K562 (cell line): ENCODE results near the gene N4BP2. TPM values are rescaled to one million over a fixed set of nuclear protein-coding genes. Genes with fewer than 3 reads are reported as not detected.

ENCODE experiments used
- DACH1 ChIP-seq: fragments of 450-650 bp; IDR thresholded peaks from 2 replicates; pipeline ENCODE4 v1.6.1; 2018; ENCODE audit not compliant: partially characterized antibody
- NR2F6 ChIP-seq: fragments of 450-650 bp; formaldehyde crosslinking; IDR thresholded peaks from 2 replicates; pipeline ENCODE4 v1.4.0; 2020; ENCODE audit warnings: mild to moderate bottlenecking
- PTRF ChIP-seq: fragments of 450-650 bp; IDR thresholded peaks from 2 replicates; pipeline ENCODE4 v1.6.1; 2016; ENCODE audit warnings: mild to moderate bottlenecking, missing genetic modification characterization, missing compliant biosample characterization
- RBM39 ChIP-seq: fragments of 200-400 bp; formaldehyde crosslinking; optimal IDR thresholded peaks from 2 replicates; pipeline ENCODE3; 2018; ENCODE audit warnings: low read depth, low read length
- SIN3A ChIP-seq, 2 experiments: fragments of 150-350 bp in 1 of 2; IDR thresholded peaks; 2 replicates each; pipeline ENCODE4 v1.6.1; 2011 to 2016; ENCODE audit warnings: borderline replicate concordance in 2 of 2, low read depth in 2 of 2, low read length in 2 of 2, mild to moderate bottlenecking in 2 of 2, moderate library complexity in 2 of 2; ENCODE audit not compliant: control insufficient read depth in 1 of 2
- TAF1 ChIP-seq: IDR thresholded peaks from 2 replicates; pipeline ENCODE4 v1.6.1; 2011; ENCODE audit warnings: mild to moderate bottlenecking, low read length, moderate library complexity; ENCODE audit not compliant: insufficient read depth, control insufficient read depth, severe bottlenecking; ENCODE audit errors: extremely low read depth
- TCF7 ChIP-seq: sonication (generic); IDR thresholded peaks from 2 replicates; pipeline ENCODE4 v1.6.1; 2016; ENCODE audit warnings: antibody characterized with exemption, borderline replicate concordance
- THRB ChIP-seq: fragments of 450-650 bp; formaldehyde crosslinking; conservative IDR thresholded peaks from 2 replicates; pipeline ENCODE4 v1.4.0; 2022; ENCODE audit warnings: mild to moderate bottlenecking, missing genetic modification characterization
- ZBTB1 ChIP-seq: sonication (generic); formaldehyde crosslinking; IDR thresholded peaks from 2 replicates; pipeline ENCODE4 v1.8.1; 2023; ENCODE audit warnings: missing genetic modification reagents, low read depth, mild to moderate bottlenecking, borderline replicate concordance
- ZNF354B ChIP-seq: fragments of 250-450 bp; sonication (Bioruptor Pico); IDR thresholded peaks from 2 replicates; pipeline ENCODE4 v1.4.0; 2020
- ZNF445 ChIP-seq: fragments of 250-450 bp; sonication (Bioruptor Pico); IDR thresholded peaks from 2 replicates; pipeline ENCODE4 v1.4.0; 2020; ENCODE audit warnings: low read depth, mild to moderate bottlenecking, moderate library complexity
- ZNF644 ChIP-seq: fragments of 200-800 bp; sonication (Bioruptor generic); IDR thresholded peaks from 2 replicates; pipeline ENCODE4 v1.6.1; 2016; ENCODE audit warnings: low read depth, missing genetic modification characterization, missing compliant biosample characterization
- ZNF695 ChIP-seq: fragments of 450-650 bp; formaldehyde crosslinking; IDR thresholded peaks from 2 replicates; pipeline ENCODE4 v1.4.0; 2020; ENCODE audit warnings: mild to moderate bottlenecking, moderate library complexity
- polyA plus RNA-seq, 8 experiments: library from polyadenylated mRNA; depleted of rRNA in 4 of 8; stranded (reverse) in 5 of 8; unstranded in 3 of 8; fragments of >200 nt; fragmentation: Nextera tagmentation in 2 of 8; fragmentation: Illumina TruSeq in 1 of 8; extraction: Ambion mirVana in 2 of 8; extraction: Trizol in 1 of 8; gene quantifications; 2 replicates each; pipeline versions ENCODE4 v1.2.1 to v1.2.3, GENCODE V29; 2011 to 2014; ENCODE audit warnings: inconsistent platforms in 1 of 8, missing spikeins in 1 of 8
- total RNA-seq, 7 experiments: library from RNA; depleted of rRNA in 6 of 7; stranded (reverse); fragments of >200 nt in 6 of 7; fragmentation: Illumina TruSeq in 2 of 7; extraction: Trizol in 2 of 7; gene quantifications; 2 replicates each; pipeline versions ENCODE4 v1.2.1 to v1.2.3, GENCODE V29; 2011 to 2021; ENCODE audit warnings: low replicate concordance in 1 of 7
- TF ChIP-seq, protein P1 (sequence below): fragments of 450-650 bp; IDR thresholded peaks from 2 replicates; pipeline ENCODE4 v1.6.1; 2018; ENCODE audit warnings: mild to moderate bottlenecking, low read depth; ENCODE audit not compliant: partially characterized antibody

The N4BP2 gene
- total and polyA plus RNA-seq, 9 of the 15 experiments (the other 6 are each of a cell fraction or from before 2014, with no cell fraction given): 2.7 to 12.6 (median 7.6) TPM

DNA sequence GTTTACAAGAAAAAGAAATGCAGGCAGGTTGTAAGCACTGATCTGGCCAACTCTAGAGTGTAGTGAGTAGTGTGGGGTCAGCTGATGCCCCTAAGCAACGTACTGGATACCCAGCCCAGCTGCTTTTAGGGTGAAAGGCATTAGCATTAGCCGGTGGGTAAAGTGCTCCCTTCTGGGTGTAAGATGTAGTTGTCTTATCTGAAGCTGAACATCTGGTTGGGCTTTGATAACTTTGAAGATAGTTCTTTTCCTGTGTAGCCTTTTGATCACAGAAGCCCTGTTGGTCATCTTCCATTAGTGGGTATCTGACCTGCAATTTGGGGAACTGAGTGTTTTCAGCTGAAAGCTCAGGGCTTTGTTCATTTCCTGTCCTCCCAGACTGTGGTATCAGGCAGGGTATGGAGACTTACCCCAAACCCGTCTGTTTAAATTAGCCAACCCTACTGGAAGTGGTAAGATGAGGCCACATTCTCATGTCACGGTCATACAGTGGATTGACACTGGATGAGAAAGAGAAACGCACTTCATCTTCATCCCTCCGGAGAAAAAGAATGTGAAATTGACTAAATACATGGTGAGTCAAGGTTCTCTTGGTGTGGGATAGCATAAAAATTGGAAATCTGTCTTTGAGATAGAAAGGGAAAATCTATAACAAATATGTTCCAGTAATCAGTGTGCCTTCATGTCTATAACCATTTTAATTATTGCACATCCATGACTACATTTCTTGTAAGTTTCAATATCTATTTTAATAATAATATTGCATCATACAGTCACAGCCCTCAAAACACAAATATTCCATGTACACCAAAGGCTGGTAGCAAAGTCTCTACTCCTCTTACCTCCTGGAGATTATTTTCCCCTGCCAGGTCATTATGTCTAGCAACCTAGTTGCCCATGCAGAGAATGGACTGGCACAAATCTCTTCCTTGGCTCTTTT lies 148.9 kb downstream of the N4BP2 start (continued):
- TF ChIP-seq THRB (CRISPR knock-in tag) (no peak), ZNF644 (no peak; the same call in 1 of the 2 replicates), ZNF354B (CRISPR knock-in tag) (no peak), ZBTB1 (CRISPR knock-in tag) (no peak), TAF1 (peak; percentile 64), NR2F6 (CRISPR knock-in tag) (no peak), SIN3A (IDR thresholded peaks at IDR 0.05; ENCODE audit: borderline replicate concordance in 2 of 2, control insufficient read depth in 1 of 2, low read depth in 2 of 2, low read length in 2 of 2) (no peak), DACH1 (peak; percentile 74), TCF7 (peak; percentile 91; the same call in 1 of the 2 replicates), ZNF445 (CRISPR knock-in tag) (no peak), PTRF (tag) (no peak), RBM39 (no peak), ZNF695 (CRISPR knock-in tag) (no peak)
- TF ChIP-seq, protein P1, sequence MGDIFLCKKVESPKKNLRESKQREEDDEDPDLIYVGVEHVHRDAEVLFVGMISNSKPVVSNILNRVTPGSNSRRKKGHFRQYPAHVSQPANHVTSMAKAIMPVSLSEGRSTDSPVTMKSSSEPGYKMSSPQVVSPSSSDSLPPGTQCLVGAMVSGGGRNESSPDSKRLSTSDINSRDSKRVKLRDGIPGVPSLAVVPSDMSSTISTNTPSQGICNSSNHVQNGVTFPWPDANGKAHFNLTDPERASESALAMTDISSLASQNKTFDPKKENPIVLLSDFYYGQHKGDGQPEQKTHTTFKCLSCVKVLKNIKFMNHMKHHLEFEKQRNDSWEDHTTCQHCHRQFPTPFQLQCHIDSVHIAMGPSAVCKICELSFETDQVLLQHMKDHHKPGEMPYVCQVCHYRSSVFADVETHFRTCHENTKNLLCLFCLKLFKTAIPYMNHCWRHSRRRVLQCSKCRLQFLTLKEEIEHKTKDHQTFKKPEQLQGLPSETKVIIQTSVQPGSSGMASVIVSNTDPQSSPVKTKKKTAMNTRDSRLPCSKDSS: no peak
